Measurements from ENCODE around the gene MOSPD3. TPM values are rescaled to one million over a fixed set of nuclear protein-coding genes. Genes with fewer than 3 reads are reported as not detected.

Gene MOSPD3
- total RNA-seq, 1 experiment from 2014 or later: 16.7 TPM

DNA sequence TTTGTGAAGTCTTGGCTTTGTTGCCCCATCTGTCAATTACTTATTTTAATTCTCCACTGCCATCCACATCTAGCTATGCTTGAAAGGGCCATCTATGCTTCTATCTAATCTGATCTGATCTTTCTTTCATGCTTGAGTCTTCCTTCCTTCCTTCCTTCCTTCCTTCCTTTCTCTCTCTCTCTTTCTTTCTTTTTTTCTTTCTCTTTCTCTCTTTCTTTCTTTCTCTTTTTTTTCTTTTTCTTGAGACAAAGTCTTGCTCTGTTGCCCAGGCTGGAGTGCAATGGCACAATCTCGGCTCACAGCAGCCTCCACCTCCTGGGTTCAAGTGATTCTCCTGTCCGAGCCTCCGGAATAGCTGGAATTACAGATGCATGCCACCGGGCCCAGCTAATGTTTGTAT lies 17.7 kb downstream of the MOSPD3 start:
- WGBS (ENCODE audit: extremely low coverage, insufficient read length, low lambda C conversion rate): no CpG with 5 or more reads among the region's 4 CpGs
- no peak overlapping the region for H2BK5ac ChIP-seq (ENCODE audit: insufficient read length, low read length)
- no peak for DNase-seq
- H3K79me2 ChIP-seq (ENCODE audit: insufficient read depth, low read length): no peaks in the 10 kb centered on the region
- no peaks in the 10 kb centered on the region for H3K9me3 Mint-ChIP-seq
- no peak overlapping the region for H3K14ac ChIP-seq (ENCODE audit: insufficient read depth, low read length)
- H3K36me3 Mint-ChIP-seq (ENCODE audit: insufficient read depth in 1 of 3, low read depth in 3 of 3): peaks cover 0 to 4% (median 0%) of the 10 kb centered on the region in 3 experiments; a peak in 1 of 7 replicates
- H3K56ac ChIP-seq (ENCODE audit: insufficient read length, low read depth, low read length): no peak overlapping the region
- TF ChIP-seq, protein P1, sequence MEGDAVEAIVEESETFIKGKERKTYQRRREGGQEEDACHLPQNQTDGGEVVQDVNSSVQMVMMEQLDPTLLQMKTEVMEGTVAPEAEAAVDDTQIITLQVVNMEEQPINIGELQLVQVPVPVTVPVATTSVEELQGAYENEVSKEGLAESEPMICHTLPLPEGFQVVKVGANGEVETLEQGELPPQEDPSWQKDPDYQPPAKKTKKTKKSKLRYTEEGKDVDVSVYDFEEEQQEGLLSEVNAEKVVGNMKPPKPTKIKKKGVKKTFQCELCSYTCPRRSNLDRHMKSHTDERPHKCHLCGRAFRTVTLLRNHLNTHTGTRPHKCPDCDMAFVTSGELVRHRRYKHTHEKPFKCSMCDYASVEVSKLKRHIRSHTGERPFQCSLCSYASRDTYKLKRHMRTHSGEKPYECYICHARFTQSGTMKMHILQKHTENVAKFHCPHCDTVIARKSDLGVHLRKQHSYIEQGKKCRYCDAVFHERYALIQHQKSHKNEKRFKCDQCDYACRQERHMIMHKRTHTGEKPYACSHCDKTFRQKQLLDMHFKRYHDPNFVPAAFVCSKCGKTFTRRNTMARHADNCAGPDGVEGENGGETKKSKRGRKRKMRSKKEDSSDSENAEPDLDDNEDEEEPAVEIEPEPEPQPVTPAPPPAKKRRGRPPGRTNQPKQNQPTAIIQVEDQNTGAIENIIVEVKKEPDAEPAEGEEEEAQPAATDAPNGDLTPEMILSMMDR (conservative IDR thresholded peaks at IDR 0.05): no peak
- H3K23me2 ChIP-seq (ENCODE audit: insufficient read length, low read depth, low read length, poor library complexity, severe bottlenecking): peaks cover 13% of the 10 kb centered on the region
- no peaks in the 10 kb centered on the region for H3K9me3 ChIP-seq (ENCODE audit: control insufficient read depth, low read depth, low read length)
- H2AK5ac ChIP-seq (ENCODE audit: insufficient read length, low read length): no peak overlapping the region
- no peak overlapping the region for H4K8ac ChIP-seq (replicated peaks; ENCODE audit: insufficient read length, low read depth, low read length)
- H2BK15ac ChIP-seq (ENCODE audit: low read depth, low read length): no peak overlapping the region
- H3K4ac ChIP-seq (ENCODE audit: low read depth, low read length): no peak overlapping the region
- no peak overlapping the region for H4K91ac ChIP-seq (ENCODE audit: insufficient read length, low read depth, low read length)
- no peaks in the 10 kb centered on the region for H4K20me1 ChIP-seq (ENCODE audit: control insufficient read depth, insufficient read depth, insufficient read length)
- no peak overlapping the region for H2BK20ac ChIP-seq (ENCODE audit: low read depth, low read length, poor library complexity, severe bottlenecking)
- peaks cover 11 to 24% of the 10 kb centered on the region in 2 experiments for H3K4me1 Mint-ChIP-seq
- no peak overlapping the region for H3K27ac ChIP-seq (ENCODE audit: insufficient read length, low read depth, low read length)
- H3K18ac ChIP-seq (ENCODE audit: insufficient read length, low read depth, low read length): no peak overlapping the region
- no peak overlapping the region for H3K4me2 ChIP-seq (ENCODE audit: insufficient read depth, insufficient read length, low read length)
- no peaks in the 10 kb centered on the region for H3K4me1 ChIP-seq (ENCODE audit: insufficient read depth, low read length)
- no peak overlapping the region for H2BK12ac ChIP-seq (ENCODE audit: insufficient read length, low read depth, low read length)
- H3T11ph ChIP-seq (ENCODE audit: low read length): no peak overlapping the region
- no peak overlapping the region for H3K23ac ChIP-seq (ENCODE audit: insufficient read length, low read depth, low read length)
- H3K27ac Mint-ChIP-seq: no peak overlapping the region
- H2AFZ ChIP-seq (ENCODE audit: low read length): no peak overlapping the region
- H3K9ac ChIP-seq (ENCODE audit: extremely low read depth, insufficient read length, low read length): no peak overlapping the region
- peaks cover 64% of the 10 kb centered on the region for H3K27me3 Mint-ChIP-seq (ENCODE audit: low read depth)
- peaks cover 3% of the 10 kb centered on the region; the same call in 1 of the 2 replicates for H3K27me3 ChIP-seq (ENCODE audit: insufficient read depth, low read length)
- no peak overlapping the region for H2BK120ac ChIP-seq (ENCODE audit: low read depth, low read length, poor library complexity, severe bottlenecking)
- H4K5ac ChIP-seq (ENCODE audit: insufficient read length, low read depth, low read length): no peak overlapping the region
- H3K4me3 Mint-ChIP-seq: no peak overlapping the region
- no peaks in the 10 kb centered on the region for H3K79me1 ChIP-seq (ENCODE audit: insufficient read depth, low read depth, low read length, poor library complexity, severe bottlenecking)
